Colonic mucosa (tissue), 4 donors: ENCODE measurements around the gene TMEM190. TPM values are rescaled to one million over a fixed set of nuclear protein-coding genes. Genes with fewer than 3 reads are reported as not detected.

Experiments
- DNase-seq: peaks from one replicate; pipeline ENCODE4 v3.0.0-alpha.2; 2020
- H3K27ac ChIP-seq: fragments of 200-600 bp; one replicate; pipeline ENCODE4 v1.8.0; 2021
- H3K27me3 ChIP-seq: fragments of 200-600 bp; one replicate; pipeline ENCODE4 v1.8.0; 2021
- H3K36me3 ChIP-seq: fragments of 200-600 bp; one replicate; pipeline ENCODE4 v1.8.0; 2021
- H3K4me1 ChIP-seq: fragments of 200-600 bp; one replicate; pipeline ENCODE4 v1.8.0; 2021; ENCODE audit warnings: mild to moderate bottlenecking
- H3K4me3 ChIP-seq: fragments of 200-600 bp; one replicate; pipeline ENCODE4 v1.8.0; 2021
- H3K9ac ChIP-seq, 2 donors: one replicate each; pipeline ENCODE4 v1.7.0; 2013; ENCODE audit warnings: control low read depth in 2 of 2, low read depth in 2 of 2, low read length in 2 of 2
- H3K9me3 ChIP-seq: fragments of 200-600 bp; one replicate; pipeline ENCODE4 v1.8.0; 2021
- CTCF ChIP-seq: fragments of 200-600 bp; IDR thresholded peaks from one replicate; pipeline ENCODE4 v1.8.0; 2022; ENCODE audit warnings: antibody characterized with exemption, mild to moderate bottlenecking
- intact Hi-C: fragments of 100-400 bp; cut with DNase I; formaldehyde crosslinking; loops from one replicate; pipeline ENCODE4 v1.14.1; 2022
- total RNA-seq, 2 donors: library from RNA; stranded (reverse); fragmentation: NEBNext Ultra II Directional in 1 of 2; extraction: Animal tissue kit (Norgen Biotek cat#: 25700) in 1 of 2; gene quantifications; one replicate each; pipeline ENCODE4 v1.2.1, GENCODE V29; 2021
- donor health status: healthy.
- donor health status: DM: no; HTN: no; CAD: no.
- donor health status: DM: no; HTN: no; CAD: no.

TMEM190 gene
- total RNA-seq, 2 donors from 2014 or later, result not detected

DNA sequence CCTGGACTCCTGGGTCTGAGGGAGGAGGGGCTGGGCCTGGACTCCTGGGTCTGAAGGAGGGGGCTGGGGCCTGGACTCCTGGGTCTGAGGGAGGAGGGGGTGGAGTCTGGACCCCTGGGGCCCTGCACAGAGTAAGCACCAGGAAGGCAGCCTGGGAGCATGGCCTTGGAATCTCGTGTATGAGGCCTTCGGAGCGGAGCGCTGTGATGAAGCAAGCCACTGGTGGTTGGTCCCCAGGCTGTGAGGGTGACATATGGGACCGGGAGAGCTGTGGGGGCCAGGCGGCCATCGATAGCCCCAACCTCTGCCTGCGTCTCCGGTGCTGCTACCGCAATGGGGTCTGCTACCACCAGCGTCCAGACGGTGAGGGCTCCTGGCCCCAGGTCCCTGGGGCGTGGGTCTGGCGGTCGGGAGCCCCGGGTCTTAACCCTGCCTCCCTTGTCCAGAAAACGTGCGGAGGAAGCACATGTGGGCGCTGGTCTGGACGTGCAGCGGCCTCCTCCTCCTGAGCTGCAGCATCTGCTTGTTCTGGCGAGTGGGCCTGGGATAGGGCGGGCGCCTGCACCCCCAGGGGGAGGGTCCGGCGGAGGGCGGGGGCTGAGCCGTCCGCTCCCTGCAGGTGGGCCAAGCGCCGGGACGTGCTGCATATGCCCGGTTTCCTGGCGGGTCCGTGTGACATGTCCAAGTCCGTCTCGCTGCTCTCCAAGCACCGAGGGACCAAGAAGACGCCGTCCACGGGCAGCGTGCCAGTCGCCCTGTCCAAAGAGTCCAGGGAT lies 918 bp downstream of the TMEM190 start:
- no peak overlapping the region for H3K9ac ChIP-seq
- no peaks in the 10 kb centered on the region for H3K4me1 ChIP-seq
- DNase-seq, result no peak
- H3K27me3 ChIP-seq, result peaks cover 9% of the 10 kb centered on the region
- H3K27ac ChIP-seq, result no peak overlapping the region
- H3K4me3 ChIP-seq, result no peak overlapping the region
- intact Hi-C loops, result no loop called here
- no peak for TF ChIP-seq CTCF
- H3K36me3 ChIP-seq, result no peaks in the 10 kb centered on the region
- H3K9me3 ChIP-seq, result no peaks in the 10 kb centered on the region

- TF ChIP-seq CTCF, result no peak
- Histone ChIP-seq H3K9ac (no peak overlapping the region), H3K4me3 (no peak overlapping the region), H3K9me3 (no peaks in the 10 kb centered on the region), H3K27me3 (peaks cover 2% of the 10 kb centered on the region), H3K36me3 (no peaks in the 10 kb centered on the region), H3K27ac (no peak overlapping the region), H3K4me1 (no peaks in the 10 kb centered on the region)
- DNase-seq, result no peak
- intact Hi-C loops, result no loop called here
These were observed 2.5 kb downstream of the TMEM190 start for GRCh38 chr19:55379174-55379573.

GRCh38 chr19:55382013-55382412 lies 5.4 kb downstream of the TMEM190 start:
- no peak overlapping the region for H3K4me3 ChIP-seq
- intact Hi-C loops, result loop anchor here (2.0 kb wide), 1 partner anchor 79 kb away; no protein-coding TSS in a partner anchor
- DNase-seq, result no peak

GRCh38 chr19:55382522-55383054 lies 6.0 kb downstream of the TMEM190 start:
- no peak for DNase-seq
- Histone ChIP-seq H3K27me3 (no peaks in the 10 kb centered on the region), H3K4me1 (peaks cover 13% of the 10 kb centered on the region), H3K9ac (peak overlapping the region in 1 of 2 donors; percentile 6), H3K9me3 (no peaks in the 10 kb centered on the region), H3K36me3 (peaks cover 4% of the 10 kb centered on the region), H3K4me3 (no peak overlapping the region), H3K27ac (no peak overlapping the region)
- TF ChIP-seq CTCF, result no peak
- intact Hi-C loops, result loop anchor here (2.0 kb wide), 1 partner anchor 80 kb away; no protein-coding TSS in a partner anchor

More at GRCh38 chr19:55382013-55382412, 5.4 kb downstream of the TMEM190 start:
- Histone ChIP-seq H3K9me3 (no peaks in the 10 kb centered on the region), H3K27me3 (no peaks in the 10 kb centered on the region), H3K27ac (no peak overlapping the region), H3K9ac (no peak overlapping the region), H3K4me1 (peaks cover 7% of the 10 kb centered on the region), H3K36me3 (no peaks in the 10 kb centered on the region)
- no peak for TF ChIP-seq CTCF

GRCh38 chr19:55383279-55384130 lies 6.9 kb downstream of the TMEM190 start:
- Histone ChIP-seq H3K36me3 (peaks cover 12% of the 10 kb centered on the region), H3K9me3 (no peaks in the 10 kb centered on the region), H3K4me3 (peak overlapping the region; percentile 73), H3K4me1 (peaks cover 22% of the 10 kb centered on the region), H3K9ac (peak overlapping the region; percentile 51 to 94), H3K27ac (peak overlapping the region; percentile 94), H3K27me3 (no peaks in the 10 kb centered on the region)
- intact Hi-C loops, result loop anchor here (2.0 kb wide), 1 partner anchor 81 kb away; no protein-coding TSS in a partner anchor
- peak; percentile 45 for DNase-seq
- no peak for TF ChIP-seq CTCF
